HUES6 (cell line): Measurements from ENCODE around the gene MED16.

Source experiments
- H3K27ac ChIP-seq: 2 replicates; pipeline ENCODE4 v1.7.0; 2013; ENCODE audit warnings: low read depth, mild to moderate bottlenecking, low read length, inconsistent platforms
- H3K27me3 ChIP-seq: 2 replicates; pipeline ENCODE4 v1.6.1; 2013; ENCODE audit warnings: low read length; ENCODE audit not compliant: control insufficient read depth, insufficient read depth
- H3K36me3 ChIP-seq: 2 replicates; pipeline ENCODE4 v1.6.1; 2013; ENCODE audit warnings: low read length; ENCODE audit not compliant: control insufficient read depth, insufficient read depth
- H3K4me1 ChIP-seq: 2 replicates; pipeline ENCODE4 v1.6.1; 2013; ENCODE audit warnings: low read length; ENCODE audit not compliant: control insufficient read depth, insufficient read depth
- H3K4me3 ChIP-seq: 2 replicates; pipeline ENCODE4 v1.5.1; 2013; ENCODE audit warnings: low read depth, low read length
- H3K9ac ChIP-seq: one replicate; pipeline ENCODE4 v1.6.1; 2013; ENCODE audit warnings: mild to moderate bottlenecking, low read length
- H3K9me3 ChIP-seq: 2 replicates; pipeline ENCODE4 v1.6.1; 2013; ENCODE audit warnings: low read depth, low read length; ENCODE audit not compliant: control insufficient read depth, insufficient read depth

Gene MED16

DNA sequence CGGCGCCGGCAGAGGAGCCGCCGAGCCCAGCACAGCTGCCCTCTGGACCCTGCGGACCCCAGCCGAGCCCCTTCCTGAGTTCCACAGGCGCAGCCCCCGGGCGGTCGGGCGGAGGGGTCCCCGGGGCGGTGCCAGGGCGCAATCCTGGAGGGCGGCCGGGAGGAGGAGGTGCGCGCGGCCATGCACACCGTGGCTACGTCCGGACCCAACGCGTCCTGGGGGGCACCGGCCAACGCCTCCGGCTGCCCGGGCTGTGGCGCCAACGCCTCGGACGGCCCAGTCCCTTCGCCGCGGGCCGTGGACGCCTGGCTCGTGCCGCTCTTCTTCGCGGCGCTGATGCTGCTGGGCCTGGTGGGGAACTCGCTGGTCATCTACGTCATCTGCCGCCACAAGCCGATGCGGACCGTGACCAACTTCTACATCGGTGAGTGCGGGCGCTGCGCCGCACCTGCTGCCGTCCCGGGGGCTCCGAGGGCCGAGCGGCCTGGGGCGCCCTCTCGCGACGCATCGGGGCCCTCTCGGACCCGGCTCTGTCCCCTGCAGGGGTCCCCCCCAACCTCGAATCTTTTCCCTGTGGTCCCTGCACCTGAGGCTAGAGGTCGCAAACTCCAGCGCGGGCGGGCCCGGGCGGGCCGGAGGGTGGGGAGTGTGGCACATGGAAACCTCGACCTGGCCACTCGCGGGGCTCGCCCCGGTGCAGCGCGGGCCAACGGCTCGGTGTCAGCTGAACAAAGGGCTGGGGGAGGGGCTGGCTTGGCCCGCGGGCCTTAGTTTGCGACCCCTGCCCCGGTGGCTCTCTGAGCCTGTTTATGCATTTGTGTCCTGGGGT lies 24.6 kb upstream of the MED16 start, which contains the start of gene KISS1R:
TSS of gene KISS1R (plus strand) at position 11 of the 829 bp plus-strand sequence. CDS start at position 181, 170 bp downstream.
- no peaks in the 10 kb centered on the region for H3K36me3 ChIP-seq
- peaks cover 14% of the 10 kb centered on the region for H3K4me1 ChIP-seq
- peaks cover 60% of the 10 kb centered on the region for H3K27me3 ChIP-seq
- H3K9me3 ChIP-seq: no peaks in the 10 kb centered on the region
- peak within 1 kb of the TSS; percentile 31 for H3K9ac ChIP-seq
- no peak within 1 kb of the TSS for H3K27ac ChIP-seq
- peak within 1 kb of the TSS; percentile 69 for H3K4me3 ChIP-seq

GRCh38 chr19:916645-917322 lies 23.8 kb upstream of the MED16 start:
- H3K4me1 ChIP-seq: peaks cover 14% of the 10 kb centered on the region
- H3K4me3 ChIP-seq: peak overlapping the region; percentile 69

DNA sequence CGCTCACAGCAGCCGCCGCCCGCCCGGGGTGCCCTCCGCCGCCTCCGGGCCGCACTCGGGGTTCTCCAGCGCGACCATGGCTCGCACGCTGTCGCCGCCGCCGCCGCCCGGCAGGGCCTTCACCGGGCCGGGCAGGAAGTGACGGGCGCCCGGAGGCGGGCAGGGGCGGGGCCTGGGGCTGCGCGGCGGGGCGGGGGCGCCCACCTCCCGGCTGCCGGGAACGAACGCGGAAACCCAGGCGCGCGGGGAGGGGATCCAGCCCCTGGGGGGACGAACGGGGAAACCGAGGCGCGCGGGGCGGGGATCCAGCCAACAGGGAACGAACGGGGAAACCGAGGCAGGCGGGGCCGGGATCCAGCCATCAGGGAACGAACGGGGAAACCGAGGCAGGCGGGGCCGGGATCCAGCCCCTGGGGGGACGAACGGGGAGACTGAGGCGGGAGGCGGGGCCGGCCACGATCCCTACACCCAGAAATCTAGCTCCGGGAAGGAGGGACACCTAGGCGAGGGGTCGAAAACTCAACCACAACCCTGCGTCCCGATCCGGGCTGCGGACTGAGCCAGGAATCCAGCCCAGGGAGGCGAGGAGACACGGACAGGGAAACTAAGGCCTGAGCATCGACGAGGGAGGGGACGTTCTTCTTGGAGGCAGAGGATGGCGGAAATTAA lies 20.2 kb upstream of the MED16 start, which contains the start of gene R3HDM4:
TSS of gene R3HDM4 (minus strand) at position 140 of the 669 bp plus-strand sequence. CDS start at position 78, 62 bp downstream.
- peaks cover 14% of the 10 kb centered on the region for H3K4me1 ChIP-seq
- peak within 1 kb of the TSS; percentile 42 for H3K9ac ChIP-seq

More at GRCh38 chr19:916645-917322, 23.8 kb upstream of the MED16 start:
- Histone ChIP-seq H3K9me3 (no peaks in the 10 kb centered on the region), H3K9ac (peak overlapping the region; percentile 31), H3K27me3 (peaks cover 60% of the 10 kb centered on the region), H3K36me3 (no peaks in the 10 kb centered on the region), H3K27ac (no peak overlapping the region)

DNA sequence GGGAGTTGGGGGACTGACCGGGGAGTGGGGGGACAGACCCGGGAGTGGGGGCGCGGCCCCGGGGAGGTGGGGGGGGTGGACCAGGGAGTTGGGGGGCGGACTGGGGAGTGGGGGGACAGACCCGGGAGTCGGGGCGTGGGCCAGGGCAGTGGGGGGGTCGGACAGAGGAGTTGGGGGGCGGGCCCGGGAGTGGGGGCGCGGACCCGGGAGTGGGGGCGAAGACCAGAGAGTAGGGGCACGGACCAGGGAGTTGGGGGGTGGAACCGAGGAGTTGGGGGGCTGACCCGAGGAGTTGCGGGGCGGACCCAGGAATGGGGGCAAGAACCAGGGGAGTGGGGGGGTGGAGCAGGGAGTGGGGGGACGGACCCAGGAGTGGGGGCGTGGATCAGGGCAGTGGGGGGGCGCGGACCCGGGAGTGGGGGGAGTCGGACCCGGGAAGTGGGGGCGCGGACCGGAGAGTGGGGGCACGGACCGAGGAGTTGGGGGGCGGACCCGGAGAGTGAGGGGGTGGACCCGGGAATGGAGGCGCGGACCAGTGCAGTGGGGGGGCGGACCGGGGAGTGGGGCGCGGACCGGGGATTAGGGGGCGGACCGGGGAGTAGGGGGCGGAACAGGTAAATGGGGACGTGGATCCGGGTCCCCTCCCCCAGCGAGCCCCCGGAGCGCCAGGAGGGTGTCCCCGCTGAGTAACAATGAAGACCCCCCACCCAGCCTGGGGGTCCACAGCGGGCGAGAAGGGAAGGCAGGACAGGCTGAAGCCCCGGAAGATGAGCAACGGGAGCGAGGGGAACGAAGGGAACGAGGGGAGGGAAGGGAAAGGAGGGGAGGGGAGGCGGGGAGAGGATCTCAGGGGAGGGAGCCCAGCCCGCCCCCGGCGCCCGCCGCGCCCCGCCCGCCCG lies 19.4 kb upstream of the MED16 start:
- H3K9ac ChIP-seq: peak overlapping the region; percentile 42
- peaks cover 10% of the 10 kb centered on the region for H3K4me1 ChIP-seq
- no peaks in the 10 kb centered on the region for H3K9me3 ChIP-seq
- no peaks in the 10 kb centered on the region for H3K36me3 ChIP-seq
- no peak overlapping the region; the same call in 1 of the 2 replicates for H3K27ac ChIP-seq
- peak overlapping the region; percentile 79 for H3K4me3 ChIP-seq
- peaks cover 19% of the 10 kb centered on the region for H3K27me3 ChIP-seq

More for the DNA sequence above, 20.2 kb upstream of the MED16 start, which contains the start of gene R3HDM4:
- Histone ChIP-seq H3K4me3 (peak within 1 kb of the TSS; percentile 79), H3K27me3 (peaks cover 27% of the 10 kb centered on the region), H3K9me3 (no peaks in the 10 kb centered on the region), H3K36me3 (no peaks in the 10 kb centered on the region), H3K27ac (no peak within 1 kb of the TSS; the same call in 1 of the 2 replicates)

DNA sequence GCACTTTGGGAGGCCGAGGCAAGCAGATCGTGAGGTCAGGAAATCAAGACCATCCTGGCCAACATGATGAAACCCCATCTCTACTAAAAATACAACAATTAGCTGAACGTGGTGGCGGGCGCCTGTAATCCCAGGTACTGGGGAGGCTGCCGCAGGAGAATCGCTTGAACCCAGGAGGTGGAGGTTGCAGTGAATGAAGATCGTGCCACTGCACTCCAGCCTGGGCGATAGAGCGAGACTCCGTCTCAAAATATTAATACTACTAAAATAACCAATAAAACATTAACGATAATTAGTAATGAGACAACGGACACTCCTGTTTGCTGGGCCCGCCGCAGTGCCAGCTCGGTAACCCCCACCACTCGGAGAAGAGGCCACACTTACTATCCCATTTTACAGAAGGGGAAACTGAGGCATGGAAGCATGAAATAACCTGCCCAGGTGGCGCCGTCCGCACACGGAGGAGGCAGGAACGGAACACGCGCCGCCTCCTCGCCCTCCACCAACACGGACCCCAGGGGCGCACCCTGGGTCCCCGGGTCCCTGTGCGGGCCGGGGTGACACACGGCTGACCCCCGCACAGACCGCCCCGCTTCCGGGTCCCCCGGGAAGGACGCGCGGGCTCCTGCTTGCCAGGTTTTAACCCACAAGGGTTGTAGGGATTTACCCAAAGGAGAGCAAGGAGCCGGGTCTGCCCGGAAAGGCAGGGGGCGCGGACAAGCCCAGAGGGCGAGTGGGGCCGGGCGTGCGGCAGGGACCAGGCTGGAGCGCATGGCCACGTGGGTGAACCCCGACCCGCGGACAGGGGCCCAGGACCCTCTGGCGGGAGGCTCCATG lies 18.4 kb upstream of the MED16 start:
- H3K27me3 ChIP-seq: peaks cover 9% of the 10 kb centered on the region
- H3K36me3 ChIP-seq: no peaks in the 10 kb centered on the region
- H3K9ac ChIP-seq: no peak overlapping the region
- peaks cover 10% of the 10 kb centered on the region for H3K4me1 ChIP-seq
- no peak overlapping the region for H3K27ac ChIP-seq
- no peak overlapping the region for H3K4me3 ChIP-seq
- H3K9me3 ChIP-seq: no peaks in the 10 kb centered on the region

DNA sequence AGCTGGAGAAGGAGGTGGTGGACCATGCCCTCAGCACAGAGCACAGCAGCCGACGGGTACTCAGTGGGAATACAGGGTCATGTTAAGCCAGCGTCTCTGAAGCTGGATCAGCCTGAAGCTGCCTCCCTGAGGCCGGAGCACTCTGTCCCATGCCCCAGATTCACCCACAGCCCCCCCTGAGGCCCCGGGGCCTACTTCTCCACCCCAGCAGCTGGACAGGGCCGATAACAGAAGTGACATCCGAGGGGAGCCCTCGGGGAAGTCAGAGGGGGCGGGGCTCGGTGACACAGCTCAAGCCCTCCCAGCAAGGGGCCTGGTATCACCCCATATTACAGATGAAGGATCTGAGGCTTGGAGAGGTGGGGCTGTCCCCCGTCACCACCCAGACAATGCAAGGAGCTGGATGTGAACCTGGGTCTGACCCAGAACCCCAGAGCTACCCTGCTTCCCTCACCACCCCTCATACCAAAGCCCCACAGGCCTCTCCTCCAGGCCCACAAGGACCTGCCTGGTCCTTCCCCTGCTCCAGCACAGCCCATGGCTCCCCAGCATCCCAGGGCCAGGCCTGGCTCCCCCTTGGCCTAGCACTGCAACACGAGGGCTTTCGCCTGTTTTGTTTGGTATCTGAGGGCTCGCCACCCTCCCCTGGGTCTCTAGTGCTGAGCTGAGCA lies 14.3 kb upstream of the MED16 start:
- Histone ChIP-seq H3K27ac (no peak overlapping the region), H3K36me3 (no peaks in the 10 kb centered on the region), H3K27me3 (no peaks in the 10 kb centered on the region), H3K4me1 (peaks cover 7% of the 10 kb centered on the region), H3K4me3 (no peak overlapping the region), H3K9ac (no peak overlapping the region), H3K9me3 (no peaks in the 10 kb centered on the region)

GRCh38 chr19:906480-906879 lies 13.5 kb upstream of the MED16 start:
- H3K4me3 ChIP-seq: no peak overlapping the region
- no peak overlapping the region for H3K27ac ChIP-seq
- H3K9me3 ChIP-seq: no peaks in the 10 kb centered on the region
- H3K9ac ChIP-seq: no peak overlapping the region
- H3K4me1 ChIP-seq: peaks cover 7% of the 10 kb centered on the region
- H3K36me3 ChIP-seq: no peaks in the 10 kb centered on the region; the same call in 1 of the 2 replicates
- H3K27me3 ChIP-seq: no peaks in the 10 kb centered on the region

DNA sequence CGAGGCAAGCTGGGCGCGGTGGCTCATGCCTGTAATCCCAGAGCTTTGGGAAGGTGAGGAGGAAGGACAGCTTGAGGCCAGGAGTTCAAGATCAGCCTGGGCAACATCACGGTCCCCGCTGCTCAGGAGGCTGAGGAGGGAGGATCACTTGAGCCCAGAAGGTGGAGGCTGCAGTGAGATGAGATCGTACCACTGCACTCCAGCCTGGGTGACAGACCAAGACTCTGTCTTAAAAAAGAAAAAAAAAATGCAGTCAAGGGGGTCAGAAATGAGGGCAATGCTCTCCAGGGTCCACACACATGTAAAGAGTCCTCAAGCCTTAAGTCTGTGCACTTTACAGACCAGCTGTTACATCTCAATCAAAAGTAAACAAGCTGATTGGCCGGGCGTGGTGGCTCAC lies 11.6 kb upstream of the MED16 start:
- Histone ChIP-seq H3K36me3 (peaks cover 5% of the 10 kb centered on the region), H3K27me3 (no peaks in the 10 kb centered on the region), H3K9ac (no peak overlapping the region), H3K4me3 (no peak overlapping the region), H3K9me3 (no peaks in the 10 kb centered on the region), H3K27ac (no peak overlapping the region), H3K4me1 (peaks cover 18% of the 10 kb centered on the region)

DNA sequence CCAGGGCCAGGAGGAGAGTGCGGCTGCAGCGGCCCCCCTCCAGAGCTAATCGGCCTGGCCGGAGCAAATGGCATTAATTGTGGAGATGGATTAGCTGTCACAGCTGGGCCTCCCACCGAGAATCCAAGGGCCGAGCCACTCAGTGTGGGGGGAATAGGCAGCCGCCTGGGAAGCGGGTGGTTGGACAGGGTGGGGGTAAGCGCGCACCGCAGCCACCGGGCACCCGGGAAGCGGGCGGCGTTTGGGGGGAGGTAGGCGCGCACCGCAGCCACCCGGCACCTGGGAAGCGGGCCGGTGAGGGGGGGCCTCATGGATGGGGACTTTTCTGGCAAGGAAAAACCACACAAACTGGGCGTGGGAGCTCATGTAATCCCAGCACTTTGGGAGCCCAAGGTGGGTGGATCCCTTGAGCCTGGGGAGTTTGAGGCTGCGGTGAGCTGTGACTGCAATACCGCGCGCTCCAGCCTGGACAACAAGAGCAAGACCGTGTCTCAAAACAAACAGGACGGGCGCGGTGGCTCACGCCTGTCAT lies 10.3 kb upstream of the MED16 start:
- peaks cover 14% of the 10 kb centered on the region for H3K36me3 ChIP-seq
- H3K27ac ChIP-seq: no peak overlapping the region
- H3K4me3 ChIP-seq: no peak overlapping the region
- H3K9me3 ChIP-seq: no peaks in the 10 kb centered on the region
- H3K4me1 ChIP-seq: peaks cover 10% of the 10 kb centered on the region
- H3K9ac ChIP-seq: no peak overlapping the region
- no peaks in the 10 kb centered on the region for H3K27me3 ChIP-seq
